GM12878 (cell line): Measurements from ENCODE around the gene ARGLU1. TPM values are rescaled to one million over a fixed set of nuclear protein-coding genes. Genes with fewer than 3 reads are reported as not detected.

Source experiments
- ASH2L ChIP-seq: fragments of 300-600, 200-600 bp; sonication (generic); IDR thresholded peaks from 2 replicates; pipeline ENCODE4 v1.6.1; 2017; ENCODE audit warnings: low read depth, mild to moderate bottlenecking, borderline replicate concordance
- BCL3 ChIP-seq: IDR thresholded peaks from 2 replicates; pipeline ENCODE4 v1.6.1; 2011; ENCODE audit warnings: borderline replicate concordance, low read depth, mild to moderate bottlenecking, moderate library complexity, low read length; ENCODE audit not compliant: insufficient read depth, poor library complexity, severe bottlenecking
- CREB1 ChIP-seq: IDR thresholded peaks from 2 replicates; pipeline ENCODE4 v1.6.1; 2012; ENCODE audit warnings: low read depth, mild to moderate bottlenecking, inconsistent platforms
- ESRRA ChIP-seq: IDR thresholded peaks from 2 replicates; pipeline ENCODE4 v1.6.1; 2012; ENCODE audit warnings: mild to moderate bottlenecking, low read length, improper control_type of control experiment
- HDAC2 ChIP-seq: fragments of 200-600 bp; sonication (generic); IDR thresholded peaks from 2 replicates; pipeline ENCODE4 v1.6.1; 2017
- HDGF ChIP-seq: fragments of 450-650 bp; IDR thresholded peaks from 2 replicates; pipeline ENCODE4 v1.6.1; 2016; ENCODE audit warnings: antibody characterized with exemption
- IRF3 ChIP-seq: fragments of 450-650 bp; IDR thresholded peaks from 2 replicates; pipeline ENCODE4 v1.6.1; 2014; ENCODE audit warnings: mild to moderate bottlenecking
- IRF4 ChIP-seq: IDR thresholded peaks from 2 replicates; pipeline ENCODE4 v1.6.1; 2011; ENCODE audit warnings: low read depth, low read length
- KLF5 ChIP-seq: fragments of 450-650 bp; IDR thresholded peaks from 2 replicates; pipeline ENCODE4 v1.6.1; 2014; ENCODE audit warnings: mild to moderate bottlenecking; ENCODE audit not compliant: partially characterized antibody
- MEF2B ChIP-seq: fragments of 450-650 bp; IDR thresholded peaks from 2 replicates; pipeline ENCODE4 v1.6.1; 2018; ENCODE audit warnings: mild to moderate bottlenecking, moderate library complexity; ENCODE audit not compliant: partially characterized antibody, poor library complexity, severe bottlenecking
- NR2F1 ChIP-seq: fragments of 450-650 bp; conservative IDR thresholded peaks from 2 replicates; pipeline ENCODE4 v1.6.1; 2017; ENCODE audit warnings: mild to moderate bottlenecking
- PAX8 ChIP-seq: fragments of 450-650 bp; IDR thresholded peaks from 2 replicates; pipeline ENCODE4 v1.6.1; 2017; ENCODE audit warnings: mild to moderate bottlenecking, moderate library complexity
- POLR2A ChIP-seq: IDR thresholded peaks from 2 replicates; pipeline ENCODE4 v1.6.1; 2011; ENCODE audit warnings: low read depth, mild to moderate bottlenecking, low read length
- POU2F2 ChIP-seq: IDR thresholded peaks from 3 replicates; pipeline ENCODE4 v1.6.1; 2011; ENCODE audit warnings: low read depth, mild to moderate bottlenecking, low read length, borderline replicate concordance
- RFX5 ChIP-seq: IDR thresholded peaks from 2 replicates; pipeline ENCODE4 v1.6.1; 2011; ENCODE audit warnings: low read depth, low read length, improper control_type of control experiment
- RUNX3 ChIP-seq: IDR thresholded peaks from 2 replicates; pipeline ENCODE4 v1.6.1; 2012; ENCODE audit warnings: low read length, inconsistent platforms
- SREBF1 ChIP-seq: IDR thresholded peaks from 2 replicates; pipeline ENCODE4 v1.6.1; 2012; ENCODE audit warnings: mild to moderate bottlenecking, low read length
- STAT3 ChIP-seq: IDR thresholded peaks from 2 replicates; pipeline ENCODE4 v1.6.1; 2011; ENCODE audit warnings: low read depth, low read length, improper control_type of control experiment
- ZNF24 ChIP-seq: fragments of 450-650 bp; IDR thresholded peaks from 2 replicates; pipeline ENCODE4 v1.6.1; 2017; ENCODE audit warnings: antibody characterized with exemption, mild to moderate bottlenecking
- ZNF384 ChIP-seq: IDR thresholded peaks from 2 replicates; pipeline ENCODE4 v1.6.1; 2012; ENCODE audit warnings: low read depth, mild to moderate bottlenecking, low read length, improper control_type of control experiment, borderline replicate concordance
- ZZZ3 ChIP-seq: IDR thresholded peaks from 2 replicates; pipeline ENCODE4 v1.6.1; 2011; ENCODE audit warnings: low read depth; ENCODE audit not compliant: control insufficient read depth, insufficient read length
- polyA plus RNA-seq, 11 experiments: library from polyadenylated mRNA; depleted of rRNA in 4 of 11; unstranded in 6 of 11; stranded (reverse) in 5 of 11; fragments of >200 nt; fragmentation: Nextera tagmentation in 4 of 11; fragmentation: Illumina TruSeq in 1 of 11; extraction: Ambion mirVana in 4 of 11; extraction: Trizol in 1 of 11; gene quantifications; 1 replicate in 1 of 11; 2 replicates in 10 of 11; pipeline versions ENCODE4 v1.2.1 to v1.2.3, GENCODE V29; 2011 to 2016; ENCODE audit warnings: inconsistent platforms in 2 of 11, missing spikeins in 2 of 11, low read depth in 1 of 11
- total RNA-seq, 4 experiments: library from RNA; depleted of rRNA in 3 of 4; stranded (reverse); fragments of >200 nt in 3 of 4; fragmentation: Illumina TruSeq in 1 of 4; extraction: Trizol in 1 of 4; gene quantifications; 2 replicates each; pipeline versions ENCODE4 v1.2.1 to v1.2.3, GENCODE V29; 2013 to 2021
- TF ChIP-seq, protein P1 (sequence below): fragments of 450-650 bp; IDR thresholded peaks from 2 replicates; pipeline ENCODE4 v1.6.1; 2018; ENCODE audit warnings: borderline replicate concordance, mild to moderate bottlenecking; ENCODE audit not compliant: partially characterized antibody
- TF ChIP-seq, protein P2 (sequence below): fragments of 450-650 bp; formaldehyde crosslinking; IDR thresholded peaks from 2 replicates; pipeline ENCODE4 v1.4.0; 2020; ENCODE audit warnings: mild to moderate bottlenecking, moderate library complexity

The ARGLU1 gene
- total and polyA plus RNA-seq, 10 of the 15 experiments (the other 5 are each of a cell fraction or from before 2014, with no cell fraction given) = 47.1 to 197 (median 98.3) TPM

DNA sequence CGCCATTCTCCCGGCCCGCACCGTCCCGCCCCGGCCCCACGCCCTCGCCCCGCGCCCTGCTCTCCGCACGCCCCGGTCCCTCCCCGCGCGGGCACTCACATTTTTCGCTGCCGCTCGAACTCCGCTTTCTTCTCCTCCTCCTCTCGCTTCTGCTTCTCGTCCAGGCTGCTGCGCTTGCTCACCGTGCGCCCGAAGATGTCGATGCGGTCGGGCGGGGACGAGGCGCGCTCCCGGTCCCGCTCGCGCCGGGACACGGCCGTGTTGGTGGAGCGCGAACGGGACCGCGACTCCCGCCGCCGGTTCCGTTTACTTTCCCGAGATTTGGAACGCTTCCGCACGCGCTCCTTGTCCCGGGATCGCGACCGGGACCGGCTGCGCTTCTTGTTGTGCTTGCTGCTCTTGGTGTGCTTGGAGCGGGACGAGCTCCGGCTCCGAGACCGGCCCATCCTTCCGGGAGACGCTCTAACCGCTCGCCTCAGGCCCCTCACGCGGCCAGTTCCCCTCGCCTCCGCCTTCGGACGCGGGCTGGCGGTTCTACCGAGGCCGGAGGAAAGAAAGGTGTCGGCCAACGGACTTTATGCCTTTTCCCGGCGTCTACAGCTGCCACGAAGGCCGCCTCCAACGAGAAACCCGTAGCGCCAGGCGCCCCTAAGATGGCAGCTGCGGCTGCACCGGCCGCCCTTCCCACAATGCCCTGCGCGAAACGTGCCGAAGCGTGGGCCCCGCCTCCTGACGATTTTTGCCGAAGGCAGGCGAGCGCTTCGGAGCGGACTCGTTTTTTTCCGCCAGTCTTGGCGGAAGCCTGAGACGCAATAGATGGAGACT is at the start of gene ARGLU1 (continued):
- no peak for TF ChIP-seq ZZZ3
- no peak for TF ChIP-seq ZNF384
- no peak for TF ChIP-seq SREBF1
- TF ChIP-seq CREB1 = peak; percentile 50; the same call in 1 of the 2 replicates
- no peak for TF ChIP-seq STAT3
- no peak for TF ChIP-seq IRF3
- no peak for TF ChIP-seq ESRRA
- no peak for TF ChIP-seq RFX5
- TF ChIP-seq, protein P1, sequence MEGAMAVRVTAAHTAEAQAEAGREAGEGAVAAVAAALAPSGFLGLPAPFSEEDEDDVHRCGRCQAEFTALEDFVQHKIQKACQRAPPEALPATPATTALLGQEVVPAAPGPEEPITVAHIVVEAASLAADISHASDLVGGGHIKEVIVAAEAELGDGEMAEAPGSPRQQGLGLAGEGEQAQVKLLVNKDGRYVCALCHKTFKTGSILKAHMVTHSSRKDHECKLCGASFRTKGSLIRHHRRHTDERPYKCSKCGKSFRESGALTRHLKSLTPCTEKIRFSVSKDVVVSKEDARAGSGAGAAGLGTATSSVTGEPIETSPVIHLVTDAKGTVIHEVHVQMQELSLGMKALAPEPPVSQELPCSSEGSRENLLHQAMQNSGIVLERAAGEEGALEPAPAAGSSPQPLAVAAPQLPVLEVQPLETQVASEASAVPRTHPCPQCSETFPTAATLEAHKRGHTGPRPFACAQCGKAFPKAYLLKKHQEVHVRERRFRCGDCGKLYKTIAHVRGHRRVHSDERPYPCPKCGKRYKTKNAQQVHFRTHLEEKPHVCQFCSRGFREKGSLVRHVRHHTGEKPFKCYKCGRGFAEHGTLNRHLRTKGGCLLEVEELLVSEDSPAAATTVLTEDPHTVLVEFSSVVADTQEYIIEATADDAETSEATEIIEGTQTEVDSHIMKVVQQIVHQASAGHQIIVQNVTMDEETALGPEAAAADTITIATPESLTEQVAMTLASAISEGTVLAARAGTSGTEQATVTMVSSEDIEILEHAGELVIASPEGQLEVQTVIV = no peak
- TF ChIP-seq MEF2B = no peak
- peak; percentile 93 for TF ChIP-seq POLR2A
- no peak for TF ChIP-seq ZNF24
- TF ChIP-seq BCL3 = no peak
- TF ChIP-seq RUNX3 = peak; percentile 71
- no peak for TF ChIP-seq IRF4
- TF ChIP-seq HDGF = 0 out of 2 replicates have a peak, but pooled peaks have one; percentile 38
- peak; percentile 53; the same call in 1 of the 3 replicates for TF ChIP-seq POU2F2
- TF ChIP-seq, protein P2, sequence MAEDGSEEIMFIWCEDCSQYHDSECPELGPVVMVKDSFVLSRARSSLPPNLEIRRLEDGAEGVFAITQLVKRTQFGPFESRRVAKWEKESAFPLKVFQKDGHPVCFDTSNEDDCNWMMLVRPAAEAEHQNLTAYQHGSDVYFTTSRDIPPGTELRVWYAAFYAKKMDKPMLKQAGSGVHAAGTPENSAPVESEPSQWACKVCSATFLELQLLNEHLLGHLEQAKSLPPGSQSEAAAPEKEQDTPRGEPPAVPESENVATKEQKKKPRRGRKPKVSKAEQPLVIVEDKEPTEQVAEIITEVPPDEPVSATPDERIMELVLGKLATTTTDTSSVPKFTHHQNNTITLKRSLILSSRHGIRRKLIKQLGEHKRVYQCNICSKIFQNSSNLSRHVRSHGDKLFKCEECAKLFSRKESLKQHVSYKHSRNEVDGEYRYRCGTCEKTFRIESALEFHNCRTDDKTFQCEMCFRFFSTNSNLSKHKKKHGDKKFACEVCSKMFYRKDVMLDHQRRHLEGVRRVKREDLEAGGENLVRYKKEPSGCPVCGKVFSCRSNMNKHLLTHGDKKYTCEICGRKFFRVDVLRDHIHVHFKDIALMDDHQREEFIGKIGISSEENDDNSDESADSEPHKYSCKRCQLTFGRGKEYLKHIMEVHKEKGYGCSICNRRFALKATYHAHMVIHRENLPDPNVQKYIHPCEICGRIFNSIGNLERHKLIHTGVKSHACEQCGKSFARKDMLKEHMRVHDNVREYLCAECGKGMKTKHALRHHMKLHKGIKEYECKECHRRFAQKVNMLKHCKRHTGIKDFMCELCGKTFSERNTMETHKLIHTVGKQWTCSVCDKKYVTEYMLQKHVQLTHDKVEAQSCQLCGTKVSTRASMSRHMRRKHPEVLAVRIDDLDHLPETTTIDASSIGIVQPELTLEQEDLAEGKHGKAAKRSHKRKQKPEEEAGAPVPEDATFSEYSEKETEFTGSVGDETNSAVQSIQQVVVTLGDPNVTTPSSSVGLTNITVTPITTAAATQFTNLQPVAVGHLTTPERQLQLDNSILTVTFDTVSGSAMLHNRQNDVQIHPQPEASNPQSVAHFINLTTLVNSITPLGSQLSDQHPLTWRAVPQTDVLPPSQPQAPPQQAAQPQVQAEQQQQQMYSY (CRISPR knock-in tag) = no peak
- TF ChIP-seq KLF5 = peak; percentile 67
- TF ChIP-seq HDAC2 = no peak
- TF ChIP-seq NR2F1 = no peak
- TF ChIP-seq ASH2L = peak; percentile 89; the same call in 1 of the 2 replicates
- no peak for TF ChIP-seq PAX8
